ENCODE measurements around the gene FAM124B.

The FAM124B gene

GRCh38 chr2:224401641-224402342, at the start of gene FAM124B:
TSS of gene FAM124B (minus strand) at chr2:224402107. CDS start at chr2:224401768, 339 bp downstream.
- peak; percentile 53 for DNase-seq

GRCh38 chr2:224449212-224450147, 47.6 kb upstream of the FAM124B start:
- no peak for DNase-seq

GRCh38 chr2:224448236-224448635, 46.3 kb upstream of the FAM124B start:
- no peak for DNase-seq

- DNase-seq = no peak
Observed at GRCh38 chr2:224444783-224445182, 42.9 kb upstream of the FAM124B start.

GRCh38 chr2:224444021-224444420, 42.1 kb upstream of the FAM124B start:
- no peak for DNase-seq

- DNase-seq = no peak
Observed at GRCh38 chr2:224442071-224442967, 40.4 kb upstream of the FAM124B start.

- no peak for DNase-seq
Observed at GRCh38 chr2:224440988-224441387, 39.1 kb upstream of the FAM124B start.

GRCh38 chr2:224438726-224439125, 36.8 kb upstream of the FAM124B start:
- no peak for DNase-seq

- DNase-seq = no peak
Observed at GRCh38 chr2:224436634-224437033, 34.7 kb upstream of the FAM124B start.

GRCh38 chr2:224434618-224435017, 32.7 kb upstream of the FAM124B start:
- no peak for DNase-seq

- no peak for DNase-seq
Observed at GRCh38 chr2:224433442-224433841, 31.5 kb upstream of the FAM124B start.

- DNase-seq = no peak
Observed at GRCh38 chr2:224432003-224432579, 30.2 kb upstream of the FAM124B start.

GRCh38 chr2:224429441-224429810, 27.5 kb upstream of the FAM124B start:
- no peak for DNase-seq

GRCh38 chr2:224428787-224429440, 27.0 kb upstream of the FAM124B start:
- DNase-seq = no peak

GRCh38 chr2:224427471-224427870, 25.6 kb upstream of the FAM124B start:
- no peak for DNase-seq

- DNase-seq = no peak
Observed at GRCh38 chr2:224426656-224427055, 24.7 kb upstream of the FAM124B start.

GRCh38 chr2:224421065-224421464, 19.2 kb upstream of the FAM124B start:
- no peak for DNase-seq

GRCh38 chr2:224417947-224418346, 16.0 kb upstream of the FAM124B start:
- no peak for DNase-seq

- no peak for DNase-seq
Observed at GRCh38 chr2:224417361-224417729, 15.4 kb upstream of the FAM124B start.

GRCh38 chr2:224416656-224417360, 14.9 kb upstream of the FAM124B start:
- DNase-seq = no peak

- no peak for DNase-seq
Observed at GRCh38 chr2:224413381-224413780, 11.5 kb upstream of the FAM124B start.
